SK-N-SH (cell line): ENCODE data around the gene BRD1. TPM values are rescaled to one million over a fixed set of nuclear protein-coding genes. Genes with fewer than 3 reads are reported as not detected.

Experiments used
- EP300 ChIP-seq, 2 experiments: IDR thresholded peaks; 2 replicates each; pipeline versions ENCODE4 v1.4.0 to v1.6.1; 2012; ENCODE audit warnings: borderline replicate concordance in 1 of 2, low read depth in 1 of 2, low read length in 1 of 2
- MAX ChIP-seq: IDR thresholded peaks from 2 replicates; pipeline ENCODE4 v1.4.0; 2012; ENCODE audit warnings: low read depth
- TCF12 ChIP-seq: IDR thresholded peaks from 2 replicates; pipeline ENCODE4 v1.4.0; 2012
- polyA plus RNA-seq, 3 experiments: library from polyadenylated mRNA; depleted of rRNA; stranded (reverse); fragments of >200 nt; gene quantifications; 2 replicates each; pipeline ENCODE4 v1.2.3, GENCODE V29; 2012
- small RNA-seq, 7 experiments: library from RNA; depleted of rRNA; stranded (forward); fragments of <200 nt; gene quantifications; one replicate each; pipeline ENCODE3, GENCODE V24; 2012

BRD1 gene
- polyA plus RNA-seq, 1 of the 3 experiments (the other 2 are of a cell fraction): 10.3 TPM

- TF ChIP-seq EP300 (IDR thresholded peaks at IDR 0.05; ENCODE audit: borderline replicate concordance in 1 of 2, low read depth in 1 of 2, low read length in 1 of 2) (no peak), TCF12 (no peak), MAX (no peak)
Observed at GRCh38 chr22:49723478-49724029, 104.1 kb downstream of the BRD1 start (continued).

Small RNA genes within 50 kb of the gene (small RNA-seq; reads per million reads assigned to genes)
- gene AL117328.1: 0 reads per million in 7 experiments
- gene RF00017: 0 reads per million in 7 experiments

Other genes starting within 250 kb of the BRD1 start
- 6.8 and 7.9 TPM in 2 replicates for gene ZBED4, start 26.0 kb upstream of the BRD1 start, polyA plus RNA-seq (2012; rRNA removed)
- 7.5 and 9.9 TPM in 2 replicates for gene ALG12, start 90.6 kb upstream of the BRD1 start, polyA plus RNA-seq (2012; rRNA removed)
- 92.5 and 113 TPM in 2 replicates for gene CRELD2, start 90.8 kb upstream of the BRD1 start, polyA plus RNA-seq (2012; rRNA removed)
- 9.9 and 15.3 TPM in 2 replicates for gene PIM3, start 132.9 kb upstream of the BRD1 start, polyA plus RNA-seq (2012; rRNA removed)
- not detected in 2 replicates for gene IL17REL, start 184.9 kb upstream of the BRD1 start, polyA plus RNA-seq (2012; rRNA removed)
- not detected in 2 replicates for gene TTLL8, start 230.4 kb upstream of the BRD1 start, polyA plus RNA-seq (2012; rRNA removed)